IMR-90 (cell line): Measurements from ENCODE around the gene ALS2CL. TPM values are rescaled to one million over a fixed set of nuclear protein-coding genes. Genes with fewer than 3 reads are reported as not detected.

Experiments used
- ATAC-seq: fragments of 200-7000 bp; cut with Tn5 transposase; 2 replicates; pipeline ENCODE4 v1.9.1; 2020; ENCODE audit warnings: low read depth, mild to moderate bottlenecking, moderate library complexity
- BruUV-seq: library from RNA; stranded (reverse); fragments of 400-500 nt; replicated peaks from 2 replicates; lab custom pipeline; 2021; lab: Mats Ljungman, UMichigan
- CTCF ChIA-PET: fragments of 300-600 bp; formaldehyde crosslinking; extraction: SDS; loops from one replicate; lab custom pipeline; 2021; ENCODE audit warnings: antibody characterized with exemption; lab: Yijun Ruan, JAX
- POLR2A ChIA-PET: fragments of 300-600 bp; sonication (Branson Sonifier 250); formaldehyde crosslinking; loops from one replicate; lab custom pipeline; 2022; ENCODE audit warnings: antibody characterized with exemption; ENCODE audit not compliant: unreplicated experiment; lab: Charles Lee
- DNase-seq: peaks from one replicate; pipeline ENCODE4 v3.0.0; 2013
- H2AFZ ChIP-seq: replicated peaks from 2 replicates; pipeline ENCODE3; 2013; ENCODE audit warnings: low read length, mild to moderate bottlenecking; ENCODE audit not compliant: poor library complexity
- H2AK5ac ChIP-seq: 2 replicates; pipeline ENCODE4 v1.6.1; 2013; ENCODE audit warnings: low read depth, low read length, inconsistent platforms
- H2AK9ac ChIP-seq: replicated peaks from 2 replicates; pipeline ENCODE3; 2013; ENCODE audit warnings: mild to moderate bottlenecking, low read depth, low read length, moderate library complexity; ENCODE audit not compliant: poor library complexity
- H2BK120ac ChIP-seq: 2 replicates; pipeline ENCODE4 v1.6.1; 2013; ENCODE audit warnings: low read depth, low read length, inconsistent platforms
- H2BK15ac ChIP-seq: 3 replicates; pipeline ENCODE4 v1.6.1; 2013; ENCODE audit warnings: low read depth, low read length, inconsistent platforms
- H2BK20ac ChIP-seq: 2 replicates; pipeline ENCODE4 v1.6.1; 2013; ENCODE audit warnings: low read depth, mild to moderate bottlenecking, inconsistent platforms, low read length, moderate library complexity
- H2BK5ac ChIP-seq: 2 replicates; pipeline ENCODE4 v1.6.1; 2013; ENCODE audit warnings: mild to moderate bottlenecking, low read depth, low read length, inconsistent platforms; ENCODE audit not compliant: poor library complexity, severe bottlenecking
- H3K14ac ChIP-seq: replicated peaks from 2 replicates; pipeline ENCODE4 v1.6.1; 2013; ENCODE audit warnings: low read depth, low read length, inconsistent platforms
- H3K18ac ChIP-seq: 2 replicates; pipeline ENCODE4 v1.6.1; 2013; ENCODE audit warnings: low read depth, low read length, control low read depth
- H3K23ac ChIP-seq: 2 replicates; pipeline ENCODE4 v1.6.1; 2013; ENCODE audit warnings: low read depth, low read length, inconsistent platforms
- H3K27ac ChIP-seq: 2 replicates; pipeline ENCODE4 v1.5.1; 2013; ENCODE audit warnings: mild to moderate bottlenecking, control low read depth, low read length; ENCODE audit not compliant: insufficient read depth
- H3K27me3 ChIP-seq: 2 replicates; pipeline ENCODE4 v1.6.1; 2013; ENCODE audit warnings: low read length; ENCODE audit not compliant: control insufficient read depth, insufficient read depth
- H3K36me3 ChIP-seq: 2 replicates; pipeline ENCODE4 v1.6.1; 2013; ENCODE audit warnings: low read length, mixed read lengths; ENCODE audit not compliant: control insufficient read depth, insufficient read depth
- H3K4ac ChIP-seq: 2 replicates; pipeline ENCODE4 v1.6.1; 2013; ENCODE audit warnings: low read depth, low read length, inconsistent platforms
- H3K4me1 ChIP-seq: 2 replicates; pipeline ENCODE4 v1.6.1; 2013; ENCODE audit warnings: low read length, mixed read lengths; ENCODE audit not compliant: control insufficient read depth, insufficient read depth
- H3K4me2 ChIP-seq: 2 replicates; pipeline ENCODE4 v1.6.1; 2013; ENCODE audit warnings: low read depth, mild to moderate bottlenecking, control low read depth, low read length, moderate library complexity
- H3K4me3 ChIP-seq: 2 replicates; pipeline ENCODE4 v1.5.1; 2013; ENCODE audit warnings: low read depth, mild to moderate bottlenecking, control low read depth, low read length, moderate library complexity; ENCODE audit not compliant: insufficient read depth
- H3K56ac ChIP-seq: 2 replicates; pipeline ENCODE4 v1.6.1; 2013; ENCODE audit warnings: low read length, inconsistent platforms; ENCODE audit not compliant: insufficient read depth; ENCODE audit errors: extremely low read depth
- H3K79me1 ChIP-seq, 2 experiments: 2 replicates each; pipeline ENCODE4 v1.6.1; 2013; ENCODE audit warnings: low read length in 2 of 2, inconsistent platforms in 1 of 2, low read depth in 1 of 2
- H3K9ac ChIP-seq: 2 replicates; pipeline ENCODE4 v1.6.1; 2013; ENCODE audit warnings: low read depth, low read length, control low read depth
- H3K9me1 ChIP-seq: 2 replicates; pipeline ENCODE4 v1.6.1; 2013; ENCODE audit warnings: low read length, inconsistent platforms; ENCODE audit not compliant: insufficient read depth
- H3K9me3 ChIP-seq: 2 replicates; pipeline ENCODE4 v1.6.1; 2013; ENCODE audit warnings: low read length; ENCODE audit not compliant: control insufficient read depth, insufficient read depth
- H4K20me1 ChIP-seq: 2 replicates; pipeline ENCODE4 v1.6.1; 2013; ENCODE audit warnings: low read length, inconsistent platforms; ENCODE audit not compliant: insufficient read depth
- H4K5ac ChIP-seq: 2 replicates; pipeline ENCODE4 v1.6.1; 2013; ENCODE audit warnings: mild to moderate bottlenecking, low read depth, low read length, control low read depth
- H4K8ac ChIP-seq, 2 experiments: 2 replicates each; pipeline ENCODE4 v1.6.1; 2013; ENCODE audit warnings: low read depth in 2 of 2, low read length in 2 of 2, control low read depth in 1 of 2, inconsistent platforms in 1 of 2
- H4K91ac ChIP-seq: 2 replicates; pipeline ENCODE4 v1.6.1; 2013; ENCODE audit warnings: low read depth, low read length, inconsistent platforms; ENCODE audit not compliant: insufficient read depth
- BHLHE40 ChIP-seq: fragments of 150-350 bp; IDR thresholded peaks from 2 replicates; pipeline ENCODE4 v1.6.1; 2016; ENCODE audit warnings: mild to moderate bottlenecking, low read depth, low read length
- CEBPB ChIP-seq: IDR thresholded peaks from 2 replicates; pipeline ENCODE4 v1.6.1; 2012; ENCODE audit warnings: low read depth, low read length, improper control_type of control experiment
- MAFK ChIP-seq: IDR thresholded peaks from 2 replicates; pipeline ENCODE4 v1.6.1; 2012; ENCODE audit warnings: low read depth, low read length, improper control_type of control experiment
- MAZ ChIP-seq: IDR thresholded peaks from 2 replicates; pipeline ENCODE4 v1.6.1; 2012; ENCODE audit warnings: low read depth, mild to moderate bottlenecking, low read length, improper control_type of control experiment, moderate library complexity, borderline replicate concordance
- NFE2L2 ChIP-seq: fragments of 150-350 bp; IDR thresholded peaks from 2 replicates; pipeline ENCODE4 v1.6.1; 2016; ENCODE audit warnings: low read depth, mild to moderate bottlenecking, low read length
- POLR2A ChIP-seq: IDR thresholded peaks from 2 replicates; pipeline ENCODE4 v1.6.1; 2012; ENCODE audit warnings: mild to moderate bottlenecking, low read depth, low read length
- RAD21 ChIP-seq: IDR thresholded peaks from 2 replicates; pipeline ENCODE4 v1.6.1; 2012; ENCODE audit warnings: low read length, improper control_type of control experiment
- RFX5 ChIP-seq: IDR thresholded peaks from 2 replicates; pipeline ENCODE4 v1.8.0; 2012; ENCODE audit warnings: low read depth, mild to moderate bottlenecking, low read length, moderate library complexity
- WGBS, 2 experiments: methylation state at CpG; one replicate each; pipeline versions ENCODE4 v1.1.5 to v1.1.7; 2013; ENCODE audit warnings: missing lambda C conversion rate in 2 of 2; ENCODE audit not compliant: insufficient read length in 1 of 2; ENCODE audit errors: extremely low coverage in 2 of 2; 5-methylcytosine and 5-hydroxymethylcytosine counted together
- dilution Hi-C: fragments of 300-500 bp; cut with HindIII; formaldehyde crosslinking; loops from one replicate; pipeline ENCODE4 v1.14.3; 2018; ENCODE audit warnings: low sequenced_read_pairs; ENCODE audit not compliant: unreplicated experiment
- in situ Hi-C: fragments of 300-500 bp; cut with MboI; formaldehyde crosslinking; loops from 3 replicates; pipeline ENCODE4 v1.14.3; 2019; ENCODE audit warnings: low sequenced_read_pairs, inconsistent platforms, mixed read lengths
- intact Hi-C: fragments of 100-400 bp; cut with micrococcal nuclease; formaldehyde crosslinking; loops from 2 replicates; pipeline ENCODE4 v1.10.0; 2022
- polyA plus RNA-seq, 3 experiments: library from polyadenylated mRNA; depleted of rRNA; stranded (reverse); fragments of >200 nt; gene quantifications; 2 replicates each; pipeline ENCODE4 v1.2.3, GENCODE V29; 2012; ENCODE audit warnings: low replicate concordance in 1 of 3
- total RNA-seq: library from RNA; depleted of rRNA; stranded (reverse); fragments of >200 nt; gene quantifications from 2 replicates; pipeline ENCODE4 v1.2.3, GENCODE V29; 2012
- TF ChIP-seq, protein P1 (sequence below): fragments of 150-350 bp; IDR thresholded peaks from 2 replicates; pipeline ENCODE4 v1.6.1; 2017; ENCODE audit warnings: mild to moderate bottlenecking, antibody characterized with exemption, low read length, low read depth
- TF ChIP-seq, protein P2 (sequence below): conservative IDR thresholded peaks from 2 replicates; pipeline ENCODE4 v1.5.1; 2012; ENCODE audit warnings: mild to moderate bottlenecking, low read depth, low read length, improper control_type of control experiment

Gene ALS2CL
- total and polyA plus RNA-seq, 2 of the 4 experiments (the other 2 are of a cell fraction): 2.2 to 4.8 TPM

DNA sequence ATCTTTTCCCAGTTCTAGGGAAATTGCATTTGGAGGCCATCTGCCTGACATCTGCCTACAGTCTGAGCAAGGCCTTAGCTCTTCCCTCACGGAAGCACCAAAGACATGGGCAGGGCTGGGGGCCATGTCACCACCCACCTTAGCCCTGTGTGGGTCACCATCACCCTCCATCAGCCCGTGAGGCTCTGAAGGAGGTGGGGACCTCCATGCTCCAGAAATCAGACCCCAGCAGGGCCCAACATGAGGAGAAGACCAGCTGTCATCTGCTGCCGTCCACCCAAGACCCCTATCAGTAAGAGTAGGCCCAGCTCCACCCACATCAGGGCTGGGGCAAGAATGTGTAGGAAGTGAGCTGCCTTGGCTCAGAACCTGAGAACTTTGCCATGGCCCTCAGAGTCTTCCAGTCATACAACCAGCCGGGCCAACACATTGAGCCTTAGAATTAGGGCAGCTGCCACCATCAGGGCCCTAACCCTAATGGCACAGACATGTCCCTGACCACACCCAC is 9.6 kb upstream of the ALS2CL start:
- Histone ChIP-seq H2BK5ac (no peak overlapping the region), H4K20me1 (peaks cover 3% of the 10 kb centered on the region; the same call in 1 of the 2 replicates), H3K14ac (no peak overlapping the region), H3K23ac (no peak overlapping the region), H3K9ac (no peak overlapping the region), H3K36me3 (no peaks in the 10 kb centered on the region), H3K9me1 (no peaks in the 10 kb centered on the region; the same call in 1 of the 2 replicates), H2BK15ac (no peak overlapping the region), H3K27ac (no peak overlapping the region), H3K4me2 (no peak overlapping the region), H2BK120ac (no peak overlapping the region), H3K79me1 (no peaks in the 10 kb centered on the region), H3K27me3 (peaks cover 29% of the 10 kb centered on the region), H3K18ac (no peak overlapping the region), H3K4me3 (no peak overlapping the region), H3K4me1 (peaks cover 9% of the 10 kb centered on the region; the same call in 1 of the 2 replicates), H2AK9ac (peak overlapping the region; percentile 6), H4K5ac (no peak overlapping the region), H3K56ac (no peak overlapping the region), H4K91ac (no peak overlapping the region), H3K9me3 (no peaks in the 10 kb centered on the region), H2BK20ac (no peak overlapping the region), H3K4ac (no peak overlapping the region), H2AFZ (no peak overlapping the region), H4K8ac (no peak overlapping the region), H2AK5ac (no peak overlapping the region; the same call in 1 of the 2 replicates)
- no TSS peak for BruUV-seq
- ChIA-PET CTCF (interaction anchor here (0.7 to 1.2 kb wide), 2 partner anchors 207 to 214 kb away, joined by 3 to 4 read pairs; no protein-coding TSS in a partner anchor), POLR2A (no interaction called here)
- no peak for ATAC-seq
- in situ Hi-C loops (loop anchor here (5.0 to 25.0 kb wide), 2 partner anchors 194 to 659 kb away; no protein-coding TSS in a partner anchor), intact Hi-C loops (no loop called here), dilution Hi-C loops (no loop called here)
- WGBS, 2 experiments: 75% methylated on average over 1 of the region's 4 CpGs; no CpG with 5 or more reads in 1 of the 2 experiments
- no peak for DNase-seq
- TF ChIP-seq, protein P1, sequence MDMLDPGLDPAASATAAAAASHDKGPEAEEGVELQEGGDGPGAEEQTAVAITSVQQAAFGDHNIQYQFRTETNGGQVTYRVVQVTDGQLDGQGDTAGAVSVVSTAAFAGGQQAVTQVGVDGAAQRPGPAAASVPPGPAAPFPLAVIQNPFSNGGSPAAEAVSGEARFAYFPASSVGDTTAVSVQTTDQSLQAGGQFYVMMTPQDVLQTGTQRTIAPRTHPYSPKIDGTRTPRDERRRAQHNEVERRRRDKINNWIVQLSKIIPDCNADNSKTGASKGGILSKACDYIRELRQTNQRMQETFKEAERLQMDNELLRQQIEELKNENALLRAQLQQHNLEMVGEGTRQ: no peak
- TF ChIP-seq MAZ (no peak), MAFK (no peak), CEBPB (no peak), NFE2L2 (no peak), POLR2A (no peak), RFX5 (no peak), RAD21 (no peak), BHLHE40 (no peak)
- TF ChIP-seq, protein P2, sequence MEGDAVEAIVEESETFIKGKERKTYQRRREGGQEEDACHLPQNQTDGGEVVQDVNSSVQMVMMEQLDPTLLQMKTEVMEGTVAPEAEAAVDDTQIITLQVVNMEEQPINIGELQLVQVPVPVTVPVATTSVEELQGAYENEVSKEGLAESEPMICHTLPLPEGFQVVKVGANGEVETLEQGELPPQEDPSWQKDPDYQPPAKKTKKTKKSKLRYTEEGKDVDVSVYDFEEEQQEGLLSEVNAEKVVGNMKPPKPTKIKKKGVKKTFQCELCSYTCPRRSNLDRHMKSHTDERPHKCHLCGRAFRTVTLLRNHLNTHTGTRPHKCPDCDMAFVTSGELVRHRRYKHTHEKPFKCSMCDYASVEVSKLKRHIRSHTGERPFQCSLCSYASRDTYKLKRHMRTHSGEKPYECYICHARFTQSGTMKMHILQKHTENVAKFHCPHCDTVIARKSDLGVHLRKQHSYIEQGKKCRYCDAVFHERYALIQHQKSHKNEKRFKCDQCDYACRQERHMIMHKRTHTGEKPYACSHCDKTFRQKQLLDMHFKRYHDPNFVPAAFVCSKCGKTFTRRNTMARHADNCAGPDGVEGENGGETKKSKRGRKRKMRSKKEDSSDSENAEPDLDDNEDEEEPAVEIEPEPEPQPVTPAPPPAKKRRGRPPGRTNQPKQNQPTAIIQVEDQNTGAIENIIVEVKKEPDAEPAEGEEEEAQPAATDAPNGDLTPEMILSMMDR: no peak
